Stomach smooth muscle (tissue), 2 donors: ENCODE measurements around the gene ZFYVE9.

Source experiments
- H3K27ac ChIP-seq: one replicate; pipeline ENCODE4 v1.7.0; 2013; ENCODE audit warnings: mild to moderate bottlenecking, low read length, inconsistent platforms
- H3K27me3 ChIP-seq, 2 donors: one replicate each; pipeline ENCODE4 v1.7.0; 2013; ENCODE audit warnings: low read length in 2 of 2; ENCODE audit not compliant: insufficient read depth in 2 of 2, control insufficient read depth in 1 of 2
- H3K36me3 ChIP-seq, 2 donors: one replicate each; pipeline ENCODE4 v1.7.0; 2013; ENCODE audit warnings: low read length in 2 of 2; ENCODE audit not compliant: control insufficient read depth in 2 of 2, insufficient read depth in 2 of 2
- H3K4me1 ChIP-seq: one replicate; pipeline ENCODE4 v1.7.0; 2013; ENCODE audit warnings: low read length; ENCODE audit not compliant: control insufficient read depth, insufficient read depth
- H3K4me3 ChIP-seq, 2 donors: one replicate each; pipeline ENCODE4 v1.7.0; 2013; ENCODE audit warnings: low read length in 2 of 2
- H3K9ac ChIP-seq, 2 donors: one replicate each; pipeline ENCODE4 v1.7.0; 2013; ENCODE audit warnings: low read length in 2 of 2, mild to moderate bottlenecking in 1 of 2
- H3K9me3 ChIP-seq, 2 donors: one replicate each; pipeline ENCODE4 v1.7.0; 2013; ENCODE audit warnings: low read length in 2 of 2; ENCODE audit not compliant: control insufficient read depth in 2 of 2
- donor health status: healthy.
- donor health status: Pancreatic carcinoma.

ZFYVE9 gene

GRCh38 chr1:52294580-52294979, 152.7 kb downstream of the ZFYVE9 start:
- Histone ChIP-seq H3K27me3 (no peaks in the 10 kb centered on the region), H3K4me1 (peaks cover 3% of the 10 kb centered on the region), H3K27ac (no peak overlapping the region), H3K36me3 (peaks cover 0 to 2% of the 10 kb centered on the region in 2 donors), H3K9me3 (no peaks in the 10 kb centered on the region), H3K9ac (no peak overlapping the region), H3K4me3 (no peak overlapping the region)

- H3K4me1 ChIP-seq = peaks cover 3% of the 10 kb centered on the region
- no peaks in the 10 kb centered on the region for H3K9me3 ChIP-seq
- no peak overlapping the region for H3K4me3 ChIP-seq
- no peaks in the 10 kb centered on the region for H3K27me3 ChIP-seq
- H3K9ac ChIP-seq = no peak overlapping the region
- H3K27ac ChIP-seq = no peak overlapping the region
- peaks cover 0 to 2% of the 10 kb centered on the region in 2 donors for H3K36me3 ChIP-seq
These were observed 154.5 kb downstream of the ZFYVE9 start for GRCh38 chr1:52296345-52296744.

- Histone ChIP-seq H3K4me1 (no peaks in the 10 kb centered on the region), H3K27me3 (no peaks in the 10 kb centered on the region), H3K9ac (no peak overlapping the region), H3K27ac (no peak overlapping the region), H3K36me3 (peaks cover 0 to 19% of the 10 kb centered on the region in 2 donors), H3K9me3 (no peaks in the 10 kb centered on the region), H3K4me3 (no peak overlapping the region)
These were observed 163.7 kb downstream of the ZFYVE9 start for GRCh38 chr1:52305417-52306226.

- no peak overlapping the region for H3K9ac ChIP-seq
- no peak overlapping the region for H3K4me3 ChIP-seq
- peaks cover 0 to 22% of the 10 kb centered on the region in 2 donors for H3K36me3 ChIP-seq
- H3K9me3 ChIP-seq = no peaks in the 10 kb centered on the region
- no peak overlapping the region for H3K27ac ChIP-seq
- no peaks in the 10 kb centered on the region for H3K4me1 ChIP-seq
- H3K27me3 ChIP-seq = no peaks in the 10 kb centered on the region
These were observed 164.5 kb downstream of the ZFYVE9 start for GRCh38 chr1:52306227-52307006.

GRCh38 chr1:52321061-52321460, 179.2 kb downstream of the ZFYVE9 start:
- no peaks in the 10 kb centered on the region for H3K4me1 ChIP-seq
- H3K4me3 ChIP-seq = no peak overlapping the region
- no peak overlapping the region for H3K27ac ChIP-seq
- H3K36me3 ChIP-seq = no peaks in the 10 kb centered on the region
- no peak overlapping the region for H3K9ac ChIP-seq
- no peaks in the 10 kb centered on the region for H3K9me3 ChIP-seq
- H3K27me3 ChIP-seq = no peaks in the 10 kb centered on the region

GRCh38 chr1:52323731-52324130, 181.8 kb downstream of the ZFYVE9 start:
- Histone ChIP-seq H3K36me3 (no peaks in the 10 kb centered on the region), H3K9me3 (no peaks in the 10 kb centered on the region), H3K27me3 (no peaks in the 10 kb centered on the region), H3K4me1 (no peaks in the 10 kb centered on the region), H3K9ac (no peak overlapping the region), H3K27ac (no peak overlapping the region), H3K4me3 (no peak overlapping the region)

- no peaks in the 10 kb centered on the region for H3K27me3 ChIP-seq
- H3K4me3 ChIP-seq = no peak overlapping the region
- no peak overlapping the region for H3K27ac ChIP-seq
- H3K9me3 ChIP-seq = no peaks in the 10 kb centered on the region
- H3K4me1 ChIP-seq = no peaks in the 10 kb centered on the region
- no peak overlapping the region for H3K9ac ChIP-seq
- H3K36me3 ChIP-seq = no peaks in the 10 kb centered on the region
These were observed 183.9 kb downstream of the ZFYVE9 start for GRCh38 chr1:52325786-52326185.

- no peak overlapping the region for H3K27ac ChIP-seq
- no peaks in the 10 kb centered on the region for H3K27me3 ChIP-seq
- H3K4me3 ChIP-seq = no peak overlapping the region
- no peak overlapping the region for H3K9ac ChIP-seq
- H3K36me3 ChIP-seq = no peaks in the 10 kb centered on the region
- no peaks in the 10 kb centered on the region for H3K9me3 ChIP-seq
- no peaks in the 10 kb centered on the region for H3K4me1 ChIP-seq
These were observed 186.7 kb downstream of the ZFYVE9 start for GRCh38 chr1:52328615-52329014.

- H3K27ac ChIP-seq = no peak overlapping the region
- no peaks in the 10 kb centered on the region for H3K4me1 ChIP-seq
- peaks cover 0 to 6% of the 10 kb centered on the region in 2 donors for H3K36me3 ChIP-seq
- no peak overlapping the region for H3K4me3 ChIP-seq
- H3K9ac ChIP-seq = no peak overlapping the region
- H3K9me3 ChIP-seq = no peaks in the 10 kb centered on the region
- no peaks in the 10 kb centered on the region for H3K27me3 ChIP-seq
These were observed 190.5 kb downstream of the ZFYVE9 start for GRCh38 chr1:52332411-52332810.

- H3K4me1 ChIP-seq = no peaks in the 10 kb centered on the region
- peaks cover 4 to 8% of the 10 kb centered on the region in 2 donors for H3K36me3 ChIP-seq
- H3K27me3 ChIP-seq = no peaks in the 10 kb centered on the region
These were observed 193.1 kb downstream of the ZFYVE9 start for GRCh38 chr1:52334906-52335528.

More at GRCh38 chr1:52334906-52335528, 193.1 kb downstream of the ZFYVE9 start:
- Histone ChIP-seq H3K4me3 (no peak overlapping the region), H3K9ac (no peak overlapping the region), H3K27ac (no peak overlapping the region), H3K9me3 (no peaks in the 10 kb centered on the region)
